K562 (cell line): Measurements from ENCODE around the gene FAM161A.
"Not testable (repeated sequence)": the region's sequence is repeated elsewhere in the genome, so short reads cannot be mapped to it uniquely, and the experiment has no call there.

Experiments
- BCOR ChIP-seq: fragments of 450-650 bp; IDR thresholded peaks from 2 replicates; pipeline ENCODE4 v1.6.1; 2016
- MAX ChIP-seq: sonication (generic); formaldehyde crosslinking; IDR thresholded peaks from 2 replicates; pipeline ENCODE4 v1.9.0; 2022; ENCODE audit warnings: mild to moderate bottlenecking, missing genetic modification reagents
- MAZ ChIP-seq, 2 experiments: fragments of 450-650 bp in 1 of 2; sonication (generic) in 1 of 2; formaldehyde crosslinking; IDR thresholded peaks in 1 of 2; conservative IDR thresholded peaks in 1 of 2; 2 replicates each; pipeline versions ENCODE4 v1.4.0 to v1.5.0; 2020; ENCODE audit warnings: mild to moderate bottlenecking in 1 of 2, missing genetic modification reagents in 1 of 2
- NFATC3 ChIP-seq: fragments of 450-650 bp; IDR thresholded peaks from 2 replicates; pipeline ENCODE4 v1.6.1; 2017; ENCODE audit warnings: mild to moderate bottlenecking
- POLR2A ChIP-seq: fragments of 450-650 bp; conservative IDR thresholded peaks from 2 replicates; pipeline ENCODE4 v1.6.1; 2016
- SIN3A ChIP-seq, 2 experiments: fragments of 150-350 bp in 1 of 2; IDR thresholded peaks; 2 replicates each; pipeline ENCODE4 v1.6.1; 2011 to 2016; ENCODE audit warnings: borderline replicate concordance in 2 of 2, low read depth in 2 of 2, low read length in 2 of 2, mild to moderate bottlenecking in 2 of 2, moderate library complexity in 2 of 2; ENCODE audit not compliant: control insufficient read depth in 1 of 2
- ZC3H4 ChIP-seq: sonication (generic); formaldehyde crosslinking; IDR thresholded peaks from 2 replicates; pipeline ENCODE4 v1.9.0; 2021; ENCODE audit warnings: missing genetic modification reagents, borderline replicate concordance

- not testable (repeated sequence) for TF ChIP-seq MAZ (CRISPR knock-in tag; conservative IDR thresholded peaks at IDR 0.05 in 1 of 2, IDR thresholded peaks at IDR 0.05 in 1 of 2); NFATC3; POLR2A; SIN3A (IDR thresholded peaks at IDR 0.05; ENCODE audit: borderline replicate concordance in 2 of 2, control insufficient read depth in 1 of 2, low read depth in 2 of 2, low read length in 2 of 2); ZC3H4 (CRISPR knock-in tag); BCOR; MAX (CRISPR knock-in tag)
Measured at GRCh38 chr2:61851270-61851669, 2.6 kb downstream of the FAM161A start.
